ENCODE results near the gene NSD1.
"Not testable (repeated sequence)": the region's sequence is repeated elsewhere in the genome, so short reads cannot be mapped to it uniquely, and the experiment has no call there.

Gene NSD1

GRCh38 chr5:177171961-177172360 is 38.4 kb downstream of the NSD1 start:
- no peak for DNase-seq

DNA sequence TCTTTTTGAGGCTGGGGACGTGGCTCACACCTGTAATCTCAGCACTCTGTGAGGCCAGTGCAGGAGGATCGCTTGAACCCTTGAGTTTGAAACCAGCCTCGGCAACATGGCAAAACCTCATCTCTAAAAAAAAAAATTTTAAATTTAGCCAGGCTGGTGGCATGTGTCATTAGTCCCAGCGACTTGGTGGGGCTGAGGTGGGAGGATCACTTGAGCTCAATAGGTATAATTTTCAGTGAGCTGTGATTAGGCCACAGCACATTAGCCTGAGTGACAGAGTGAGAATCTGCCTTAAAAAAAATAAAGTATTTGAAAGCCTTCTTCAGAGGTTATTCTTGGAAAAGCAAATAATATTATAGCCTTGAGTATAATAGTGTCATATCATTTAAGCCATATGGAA is 41.8 kb downstream of the NSD1 start:
- no peak for DNase-seq

GRCh38 chr5:177176175-177176711 is 42.7 kb downstream of the NSD1 start:
- no peak for DNase-seq

DNA sequence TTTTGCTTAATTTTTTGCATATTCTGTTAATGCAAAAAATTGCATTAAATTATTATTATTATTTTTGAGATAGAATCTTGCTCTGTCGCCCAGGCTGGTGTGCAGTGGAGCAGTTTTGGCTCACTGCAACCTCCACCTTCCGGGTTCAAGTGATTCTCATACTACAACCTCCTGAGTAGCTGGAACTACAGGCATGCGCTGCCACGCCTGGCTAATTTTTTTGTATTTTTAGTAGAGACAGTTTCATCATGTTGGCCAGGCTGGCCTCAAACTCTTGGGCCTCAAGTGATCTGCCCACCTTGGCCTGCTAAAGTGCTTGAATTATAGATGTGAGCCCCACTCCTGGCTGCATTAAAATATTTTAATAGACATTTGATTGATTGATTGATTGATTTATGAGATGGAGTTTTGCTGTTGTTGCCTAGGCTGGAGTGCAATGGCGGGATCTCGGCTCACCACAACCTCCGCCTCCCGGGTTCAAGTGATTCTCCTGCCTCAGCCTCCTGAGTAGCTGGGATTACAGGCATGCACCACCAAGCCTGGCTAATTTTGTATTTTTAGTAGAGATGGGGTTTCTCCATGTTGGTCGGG is 44.4 kb downstream of the NSD1 start:
- DNase-seq = not testable (repeated sequence)

DNA sequence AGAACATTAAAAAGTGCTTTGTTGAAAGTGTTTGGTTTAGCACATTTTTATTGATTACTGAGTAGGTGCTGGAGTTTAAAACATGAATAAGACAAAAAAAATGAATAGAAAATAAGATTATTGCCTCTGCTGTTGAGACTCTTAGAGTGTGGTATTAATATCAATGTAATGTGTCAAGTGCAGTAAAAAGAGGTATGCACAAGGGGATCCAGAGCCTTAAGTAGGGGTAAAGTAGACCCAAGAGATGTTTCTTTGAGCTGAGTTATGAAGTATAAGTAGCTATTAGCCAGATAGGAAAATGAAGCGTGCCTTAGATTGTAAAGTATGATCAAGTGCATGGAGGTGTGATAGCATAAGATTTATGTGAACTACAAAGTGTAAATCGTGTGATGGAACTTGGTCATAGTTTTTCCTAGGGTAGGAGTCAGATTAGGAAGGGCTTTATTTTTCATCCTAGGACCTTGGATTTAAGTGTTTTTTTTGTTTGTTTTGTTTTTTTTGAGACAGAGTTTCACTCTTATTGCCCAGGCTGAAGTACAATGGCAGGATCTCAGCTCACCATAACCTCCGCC is 45.2 kb downstream of the NSD1 start:
- DNase-seq = no peak

DNA sequence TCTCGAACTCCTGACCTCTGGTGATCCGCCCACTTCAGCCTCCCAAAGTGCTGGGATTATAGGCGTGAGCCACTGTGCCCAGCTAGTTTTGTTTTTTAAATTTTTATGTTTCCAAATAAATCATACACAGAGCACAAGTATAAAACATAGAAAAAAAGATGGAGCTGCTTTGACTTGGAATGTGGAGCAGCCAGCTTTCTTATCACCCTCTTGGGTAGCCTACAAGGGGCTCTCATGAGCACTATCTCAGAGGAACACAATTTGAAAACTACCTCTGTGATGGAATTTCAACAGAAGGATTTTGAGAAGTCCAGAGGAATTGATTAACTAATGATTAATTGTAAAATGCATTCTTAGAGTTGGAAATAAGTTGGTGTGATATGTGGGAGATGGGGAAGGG is 45.9 kb downstream of the NSD1 start:
- no peak for DNase-seq

- no peak for DNase-seq
These were observed 49.6 kb downstream of the NSD1 start for GRCh38 chr5:177183142-177183541.

- DNase-seq = no peak
These were observed 50.3 kb downstream of the NSD1 start for GRCh38 chr5:177183766-177184360.

- no peak for DNase-seq
These were observed 52.4 kb downstream of the NSD1 start for GRCh38 chr5:177185993-177186392.

DNA sequence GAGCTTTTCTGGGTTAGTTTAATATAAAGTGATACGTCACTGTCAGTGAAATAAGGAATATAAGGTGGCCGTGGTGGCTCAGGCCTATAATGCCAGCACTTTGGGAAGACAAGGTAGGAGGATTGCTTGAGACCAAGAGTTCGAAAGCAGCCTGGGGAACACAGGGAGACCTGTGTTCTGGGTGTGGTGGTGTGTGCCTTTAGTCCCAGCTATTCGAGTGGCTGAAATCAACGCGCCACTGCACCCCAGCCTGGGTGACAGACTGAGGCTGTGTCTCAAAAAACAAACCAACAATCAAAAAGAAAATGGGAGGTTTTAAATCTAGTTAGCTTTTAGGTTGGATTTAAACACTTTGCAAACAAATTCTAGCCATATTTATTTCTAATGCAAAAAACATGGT is 53.1 kb downstream of the NSD1 start:
- no peak for DNase-seq

GRCh38 chr5:177188775-177189174 is 55.2 kb downstream of the NSD1 start:
- no peak for DNase-seq

DNA sequence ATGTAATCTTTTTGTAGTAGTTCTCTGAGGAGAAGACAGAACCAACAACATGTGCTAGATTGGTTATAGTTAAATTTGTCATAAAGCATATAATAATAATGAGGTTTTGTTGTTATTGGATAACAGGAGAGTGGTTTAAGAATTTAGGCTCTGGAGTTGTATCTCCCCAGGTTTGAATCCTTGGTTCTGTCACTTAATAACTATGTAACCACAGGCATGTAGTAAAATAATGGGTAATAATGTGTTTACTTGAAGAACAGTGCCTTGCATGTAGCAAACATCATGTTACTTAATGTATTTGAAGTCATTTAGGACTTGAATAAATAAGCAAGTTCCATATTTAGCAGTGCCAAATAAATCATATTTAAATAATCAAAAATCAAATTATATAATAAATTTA is 55.8 kb downstream of the NSD1 start:
- DNase-seq = no peak

GRCh38 chr5:177189965-177190364 is 56.4 kb downstream of the NSD1 start:
- no peak for DNase-seq

GRCh38 chr5:177194268-177194667 is 60.7 kb downstream of the NSD1 start:
- no peak for DNase-seq

DNA sequence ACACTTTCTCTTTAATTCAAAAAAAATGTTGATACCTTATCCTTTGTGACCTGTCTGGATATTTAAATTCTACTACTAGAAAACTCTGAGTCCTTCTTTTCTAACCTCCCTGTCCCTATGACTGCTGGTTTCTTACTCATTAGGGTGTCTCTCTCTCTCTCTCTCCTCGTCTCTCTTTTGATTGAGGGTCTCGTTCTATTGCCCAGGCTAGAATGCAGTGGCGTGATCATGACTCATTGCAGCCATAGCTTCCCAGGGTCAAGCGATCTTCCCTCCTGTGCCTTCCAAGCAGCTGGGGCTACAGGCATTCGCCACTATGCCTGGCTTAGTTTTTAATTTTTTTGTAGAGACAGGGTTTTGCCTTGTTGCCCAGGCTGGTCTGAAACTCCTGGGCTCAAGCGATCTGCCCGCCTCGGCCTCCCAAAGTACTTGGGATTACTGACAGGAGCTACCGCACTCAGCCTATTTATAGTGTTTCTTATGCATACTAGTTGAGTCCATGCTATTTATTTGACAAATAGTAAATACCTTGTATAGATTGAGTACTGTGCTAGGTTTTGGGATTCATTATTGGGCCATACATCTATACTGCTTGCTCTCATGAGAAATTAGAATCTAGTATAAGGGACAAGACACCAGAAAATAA is 61.9 kb downstream of the NSD1 start:
- no peak for DNase-seq

DNA sequence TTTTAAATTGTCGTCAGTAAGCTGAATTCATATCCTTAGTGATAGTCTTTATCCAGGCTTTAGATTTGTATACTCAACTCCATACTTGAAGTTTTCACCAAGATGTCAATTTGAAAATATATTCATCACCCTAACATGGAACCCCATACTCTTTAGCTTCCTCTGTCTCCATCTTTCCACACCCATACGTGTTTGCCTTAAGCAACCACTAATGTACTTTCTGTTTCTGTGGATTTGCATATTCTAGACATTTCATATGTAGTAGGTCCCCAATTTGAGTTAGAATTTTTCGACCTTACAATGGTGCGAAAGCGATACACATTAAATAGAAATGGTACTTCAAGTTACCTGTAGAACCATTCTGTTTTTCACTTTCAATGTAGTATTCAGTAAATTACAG is 65.2 kb downstream of the NSD1 start:
- no peak for DNase-seq

- DNase-seq = no peak
These were observed 70.7 kb downstream of the NSD1 start for GRCh38 chr5:177204281-177204680.

DNA sequence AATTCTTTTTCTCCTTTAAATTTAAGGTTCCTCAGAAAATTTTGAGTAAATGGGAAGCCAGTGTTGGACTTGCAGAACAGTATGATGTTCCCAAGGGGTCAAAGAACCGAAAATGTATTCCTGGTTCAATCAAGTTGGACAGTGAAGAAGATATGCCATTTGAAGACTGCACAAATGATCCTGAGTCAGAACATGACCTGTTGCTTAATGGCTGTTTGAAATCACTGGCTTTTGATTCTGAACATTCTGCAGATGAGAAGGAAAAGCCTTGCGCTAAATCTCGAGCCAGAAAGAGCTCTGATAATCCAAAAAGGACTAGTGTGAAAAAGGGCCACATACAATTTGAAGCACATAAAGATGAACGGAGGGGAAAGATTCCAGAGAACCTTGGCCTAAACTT is 76.0 kb downstream of the NSD1 start:
- no peak for DNase-seq

DNA sequence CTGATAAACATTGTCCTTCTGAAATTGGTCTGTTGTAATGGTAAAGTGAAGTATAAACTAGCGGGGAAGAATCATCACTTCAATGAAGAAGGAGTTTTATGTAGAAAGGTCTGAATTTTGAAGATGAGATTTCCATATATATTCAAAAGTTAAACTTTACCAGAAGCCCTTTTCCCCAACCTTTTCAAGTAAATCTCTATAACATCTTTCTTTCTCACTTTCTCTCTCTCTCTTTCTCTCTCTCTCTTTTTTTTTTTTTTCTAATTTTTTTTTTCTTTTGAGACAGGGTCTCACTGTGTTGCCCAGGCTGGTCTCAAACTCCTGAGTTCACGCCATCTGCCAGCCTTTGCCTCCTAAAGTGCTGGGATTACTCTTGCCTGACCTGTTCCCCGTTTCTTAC is 78.7 kb downstream of the NSD1 start:
- DNase-seq = no peak

DNA sequence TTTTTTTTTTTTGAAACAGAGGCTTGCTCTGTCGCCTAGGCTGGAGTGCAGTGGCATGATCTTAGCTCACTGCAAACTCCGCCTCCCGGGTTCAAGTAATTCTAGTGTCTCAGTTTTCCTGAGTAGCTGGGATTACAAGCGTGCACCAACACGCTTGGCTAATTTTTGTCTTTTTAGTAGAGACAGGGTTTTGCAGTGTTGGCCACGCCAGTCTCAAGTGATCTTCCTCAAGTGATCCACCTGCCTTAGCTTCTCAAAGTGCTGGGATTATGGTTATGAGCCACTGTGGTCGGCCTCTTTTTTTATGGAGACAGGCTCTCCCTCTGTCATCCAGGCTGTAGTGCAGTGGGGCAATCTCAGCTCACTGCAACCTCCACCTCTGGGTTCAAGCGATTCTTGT is 87.0 kb downstream of the NSD1 start:
- DNase-seq = no peak

GRCh38 chr5:177222269-177222668 is 88.7 kb downstream of the NSD1 start:
- DNase-seq = no peak

- no peak for DNase-seq
These were observed 92.2 kb downstream of the NSD1 start for GRCh38 chr5:177225798-177226197.

DNA sequence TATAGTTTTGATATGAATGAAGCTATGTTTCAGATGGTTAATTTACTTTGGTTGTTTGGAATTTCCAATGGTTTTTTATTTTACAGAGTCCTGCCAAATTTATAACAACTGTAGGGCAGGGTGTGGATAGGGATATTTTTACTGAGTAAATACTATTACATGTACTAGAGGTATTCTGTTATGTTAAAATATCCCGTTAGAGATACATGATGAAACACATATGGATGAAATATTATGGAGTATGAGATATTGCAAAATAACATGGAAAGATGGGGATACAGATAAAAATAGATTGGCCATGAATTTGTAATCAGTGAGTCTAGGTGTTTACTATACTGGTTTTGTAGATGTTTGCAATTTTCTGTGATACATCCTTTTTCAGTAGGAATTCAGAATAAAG is 93.3 kb downstream of the NSD1 start:
- DNase-seq = no peak
